Osteoblast (primary cell): ENCODE measurements around the gene SPAG8. TPM values are rescaled to one million over a fixed set of nuclear protein-coding genes. Genes with fewer than 3 reads are reported as not detected.

Source experiments
- DNase-seq: peaks from one replicate; pipeline ENCODE4 v3.0.0; 2011; ENCODE audit warnings: low spot score, mixed read lengths; ENCODE audit not compliant: insufficient read length; ENCODE audit errors: missing footprints
- H2AFZ ChIP-seq: 2 replicates; pipeline ENCODE4 v1.6.0; 2011; ENCODE audit warnings: mild to moderate bottlenecking, low read length
- H3K27ac ChIP-seq: 2 replicates; pipeline ENCODE4 v1.5.1; 2011; ENCODE audit warnings: mild to moderate bottlenecking, low read depth, low read length, moderate library complexity
- H3K27me3 ChIP-seq: 2 replicates; pipeline ENCODE4 v1.6.0; 2012; ENCODE audit warnings: mild to moderate bottlenecking, control low read depth, inconsistent platforms, low read length, moderate library complexity; ENCODE audit not compliant: insufficient read depth
- H3K36me3 ChIP-seq: 2 replicates; pipeline ENCODE4 v1.5.1; 2011; ENCODE audit warnings: mild to moderate bottlenecking, low read length, control low read depth, moderate library complexity; ENCODE audit not compliant: insufficient read depth
- H3K4me1 ChIP-seq: 2 replicates; pipeline ENCODE4 v1.5.1; 2011; ENCODE audit warnings: mild to moderate bottlenecking, low read length, control low read depth, moderate library complexity; ENCODE audit not compliant: insufficient read depth
- H3K4me2 ChIP-seq: 2 replicates; pipeline ENCODE4 v1.6.0; 2011; ENCODE audit warnings: mild to moderate bottlenecking, low read length; ENCODE audit not compliant: insufficient read depth
- H3K4me3 ChIP-seq: fragments of 200-600 bp; sonication (generic); 3 replicates; pipeline ENCODE4 v1.5.1; 2012; ENCODE audit warnings: mild to moderate bottlenecking, low read length, inconsistent platforms; ENCODE audit not compliant: insufficient read depth
- H3K79me2 ChIP-seq: 2 replicates; pipeline ENCODE4 v1.6.0; 2012; ENCODE audit warnings: mild to moderate bottlenecking, low read length, control low read depth, inconsistent platforms; ENCODE audit not compliant: insufficient read depth
- H3K9me3 ChIP-seq: 2 replicates; pipeline ENCODE4 v1.5.1; 2011; ENCODE audit warnings: low read depth, low read length, control low read depth
- H4K20me1 ChIP-seq: 2 replicates; pipeline ENCODE4 v1.6.0; 2012; ENCODE audit warnings: mild to moderate bottlenecking, low read length, control low read depth; ENCODE audit not compliant: insufficient read depth
- total RNA-seq: library from RNA; depleted of rRNA; stranded (reverse); fragments of >200 nt; gene quantifications from 2 replicates; pipeline ENCODE4 v1.2.3, GENCODE V29; 2012
- TF ChIP-seq, protein P1 (sequence below): IDR thresholded peaks from 2 replicates; pipeline ENCODE4 v1.5.1; 2011; ENCODE audit warnings: mild to moderate bottlenecking, low read depth, low read length, moderate library complexity; ENCODE audit errors: extremely low read depth

The SPAG8 gene
- total RNA-seq, 1 donor: 2.2 TPM

GRCh38 chr9:35814841-35815543, 2.9 kb upstream of the SPAG8 start, which contains the start of gene HINT2:
Gene HINT2 (minus strand): TSS chr9:35815042. CDS start chr9:35814979, 63 bp downstream.
- H2AFZ ChIP-seq: peak within 1 kb of the TSS; percentile 93
- H3K9me3 ChIP-seq: no peaks in the 10 kb centered on the region
- peak within 1 kb of the TSS; percentile 83 for H3K4me3 ChIP-seq
- H3K27me3 ChIP-seq: no peaks in the 10 kb centered on the region
- H3K4me1 ChIP-seq: peaks cover 27% of the 10 kb centered on the region
- H4K20me1 ChIP-seq: no peaks in the 10 kb centered on the region
- peak; percentile 99 for DNase-seq
- no peaks in the 10 kb centered on the region for H3K79me2 ChIP-seq
- H3K36me3 ChIP-seq: peaks cover 2% of the 10 kb centered on the region
- TF ChIP-seq, protein P1, sequence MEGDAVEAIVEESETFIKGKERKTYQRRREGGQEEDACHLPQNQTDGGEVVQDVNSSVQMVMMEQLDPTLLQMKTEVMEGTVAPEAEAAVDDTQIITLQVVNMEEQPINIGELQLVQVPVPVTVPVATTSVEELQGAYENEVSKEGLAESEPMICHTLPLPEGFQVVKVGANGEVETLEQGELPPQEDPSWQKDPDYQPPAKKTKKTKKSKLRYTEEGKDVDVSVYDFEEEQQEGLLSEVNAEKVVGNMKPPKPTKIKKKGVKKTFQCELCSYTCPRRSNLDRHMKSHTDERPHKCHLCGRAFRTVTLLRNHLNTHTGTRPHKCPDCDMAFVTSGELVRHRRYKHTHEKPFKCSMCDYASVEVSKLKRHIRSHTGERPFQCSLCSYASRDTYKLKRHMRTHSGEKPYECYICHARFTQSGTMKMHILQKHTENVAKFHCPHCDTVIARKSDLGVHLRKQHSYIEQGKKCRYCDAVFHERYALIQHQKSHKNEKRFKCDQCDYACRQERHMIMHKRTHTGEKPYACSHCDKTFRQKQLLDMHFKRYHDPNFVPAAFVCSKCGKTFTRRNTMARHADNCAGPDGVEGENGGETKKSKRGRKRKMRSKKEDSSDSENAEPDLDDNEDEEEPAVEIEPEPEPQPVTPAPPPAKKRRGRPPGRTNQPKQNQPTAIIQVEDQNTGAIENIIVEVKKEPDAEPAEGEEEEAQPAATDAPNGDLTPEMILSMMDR: no peak
- H3K4me2 ChIP-seq: peak within 1 kb of the TSS; percentile 93
- H3K27ac ChIP-seq: peak within 1 kb of the TSS; percentile 71

DNA sequence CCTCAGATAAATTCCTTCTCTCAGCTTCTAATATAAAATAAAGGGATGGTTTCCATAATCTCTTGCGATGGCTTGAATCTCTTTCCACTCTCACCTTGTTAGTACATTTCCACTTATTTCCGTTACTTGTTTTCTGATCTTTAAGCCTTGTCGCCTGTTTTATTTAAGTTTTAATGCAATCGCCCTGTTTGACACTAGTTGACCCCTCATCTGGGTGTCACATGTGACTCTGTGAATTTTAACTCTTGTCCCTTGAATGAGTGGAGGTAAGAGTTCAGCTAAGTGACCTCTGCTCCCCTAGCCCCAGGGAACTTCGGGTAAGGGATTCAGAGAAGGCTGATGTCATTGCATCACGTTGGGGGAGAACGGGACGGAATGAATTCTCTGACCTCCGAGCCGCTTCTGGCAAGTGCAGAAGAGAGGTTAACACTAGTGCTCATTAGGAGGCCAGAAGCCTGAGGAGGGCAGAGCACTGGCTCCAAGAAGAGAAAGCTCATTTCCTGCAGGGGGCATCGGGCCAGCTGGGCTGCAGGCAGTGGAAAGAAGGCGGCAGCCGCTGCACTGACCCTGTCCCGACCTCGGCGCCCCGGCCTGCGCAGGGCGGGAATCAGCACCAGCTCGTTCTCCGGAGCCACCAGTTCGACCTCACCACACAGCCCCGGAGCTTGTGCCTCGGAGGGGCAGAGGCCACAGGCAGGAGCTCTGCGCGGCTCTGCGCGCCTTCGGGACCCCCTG, 2.2 kb upstream of the SPAG8 start:
- DNase-seq: peak; percentile 86
- peak overlapping the region; percentile 93 for H3K4me2 ChIP-seq
- no peaks in the 10 kb centered on the region for H3K9me3 ChIP-seq
- no peaks in the 10 kb centered on the region for H3K27me3 ChIP-seq
- no peaks in the 10 kb centered on the region for H4K20me1 ChIP-seq
- peak overlapping the region; percentile 83 for H3K4me3 ChIP-seq
- H3K4me1 ChIP-seq: peaks cover 24% of the 10 kb centered on the region
- peak overlapping the region; percentile 71 for H3K27ac ChIP-seq
- TF ChIP-seq, protein P1: peak; percentile 36
- peak overlapping the region; percentile 78 for H2AFZ ChIP-seq
- H3K79me2 ChIP-seq: no peaks in the 10 kb centered on the region
- peaks cover 9% of the 10 kb centered on the region for H3K36me3 ChIP-seq

DNA sequence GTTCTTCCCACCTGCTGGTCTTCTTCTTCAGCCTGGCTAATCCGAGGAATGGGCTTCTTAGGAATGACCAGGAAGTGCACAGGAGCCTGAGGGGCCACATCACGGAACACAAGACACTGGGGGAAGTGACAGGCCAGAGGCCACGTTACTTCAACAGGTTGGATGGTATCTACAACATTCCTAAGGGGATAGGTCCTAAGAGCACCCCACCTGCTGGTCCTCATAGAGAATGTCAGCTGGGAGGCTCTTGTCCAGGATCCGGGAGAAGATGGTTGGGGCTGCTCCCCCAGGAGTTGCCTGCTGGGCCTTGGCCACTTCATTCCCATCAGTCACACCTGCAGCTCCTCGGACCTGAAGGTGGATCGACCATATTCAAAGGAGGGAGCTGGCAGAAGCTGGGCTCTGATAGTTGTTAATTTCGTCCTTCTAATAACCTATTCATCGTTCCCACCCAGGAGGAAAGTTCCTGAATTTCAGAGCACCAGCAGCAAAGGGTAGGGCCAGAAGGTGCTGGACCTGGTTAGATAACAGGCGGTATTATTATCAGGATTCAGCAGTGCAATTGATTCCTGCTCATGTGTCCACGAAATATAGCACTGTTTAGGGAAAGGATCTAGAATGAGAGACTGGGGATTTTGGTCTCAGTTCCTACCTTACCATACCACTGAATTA, 1.5 kb upstream of the SPAG8 start:
- Histone ChIP-seq H3K79me2 (no peaks in the 10 kb centered on the region), H3K4me2 (peak overlapping the region; percentile 93), H3K27ac (peak overlapping the region; percentile 71), H2AFZ (no peak overlapping the region), H3K27me3 (no peaks in the 10 kb centered on the region), H3K4me1 (peaks cover 24% of the 10 kb centered on the region), H3K4me3 (no peak overlapping the region), H3K36me3 (peaks cover 16% of the 10 kb centered on the region), H3K9me3 (no peaks in the 10 kb centered on the region), H4K20me1 (no peaks in the 10 kb centered on the region)
- TF ChIP-seq, protein P1: peak; percentile 45
- peak; percentile 83 for DNase-seq
